VCaP (cell line): ENCODE results near the gene VPS4B.
"Not testable (repeated sequence)": the region's sequence is repeated elsewhere in the genome, so short reads cannot be mapped to it uniquely, and the experiment has no call there.

Experiments
- H3K27ac ChIP-seq: fragments of 450-650 bp; 2 replicates; pipeline ENCODE4 v1.5.1; 2017
- TF ChIP-seq, protein P1 (sequence below): fragments of 450-650 bp; conservative IDR thresholded peaks from 2 replicates; pipeline ENCODE4 v1.5.1; 2017; ENCODE audit warnings: mild to moderate bottlenecking, moderate library complexity

VPS4B gene

DNA sequence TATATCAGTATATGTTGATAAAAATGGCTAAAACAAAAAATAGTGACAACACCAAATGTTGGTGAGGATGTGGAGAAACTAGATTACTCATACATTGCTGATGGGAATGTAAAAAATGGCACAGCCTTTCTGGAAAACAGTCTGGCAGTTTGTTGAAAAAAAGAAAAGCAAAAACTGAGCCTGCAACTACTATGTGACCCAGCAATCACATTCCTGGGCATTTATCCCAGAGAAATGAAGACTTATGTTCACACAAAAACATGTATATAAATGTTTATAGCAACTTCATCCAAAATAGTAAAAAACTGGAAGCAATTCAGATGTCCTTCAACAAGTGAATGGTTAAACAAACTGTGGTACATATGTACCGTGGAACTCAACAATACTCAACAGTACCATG lies 47.7 kb downstream of the VPS4B start:
- H3K27ac ChIP-seq: no peak overlapping the region
- TF ChIP-seq, protein P1, sequence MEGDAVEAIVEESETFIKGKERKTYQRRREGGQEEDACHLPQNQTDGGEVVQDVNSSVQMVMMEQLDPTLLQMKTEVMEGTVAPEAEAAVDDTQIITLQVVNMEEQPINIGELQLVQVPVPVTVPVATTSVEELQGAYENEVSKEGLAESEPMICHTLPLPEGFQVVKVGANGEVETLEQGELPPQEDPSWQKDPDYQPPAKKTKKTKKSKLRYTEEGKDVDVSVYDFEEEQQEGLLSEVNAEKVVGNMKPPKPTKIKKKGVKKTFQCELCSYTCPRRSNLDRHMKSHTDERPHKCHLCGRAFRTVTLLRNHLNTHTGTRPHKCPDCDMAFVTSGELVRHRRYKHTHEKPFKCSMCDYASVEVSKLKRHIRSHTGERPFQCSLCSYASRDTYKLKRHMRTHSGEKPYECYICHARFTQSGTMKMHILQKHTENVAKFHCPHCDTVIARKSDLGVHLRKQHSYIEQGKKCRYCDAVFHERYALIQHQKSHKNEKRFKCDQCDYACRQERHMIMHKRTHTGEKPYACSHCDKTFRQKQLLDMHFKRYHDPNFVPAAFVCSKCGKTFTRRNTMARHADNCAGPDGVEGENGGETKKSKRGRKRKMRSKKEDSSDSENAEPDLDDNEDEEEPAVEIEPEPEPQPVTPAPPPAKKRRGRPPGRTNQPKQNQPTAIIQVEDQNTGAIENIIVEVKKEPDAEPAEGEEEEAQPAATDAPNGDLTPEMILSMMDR: no peak

DNA sequence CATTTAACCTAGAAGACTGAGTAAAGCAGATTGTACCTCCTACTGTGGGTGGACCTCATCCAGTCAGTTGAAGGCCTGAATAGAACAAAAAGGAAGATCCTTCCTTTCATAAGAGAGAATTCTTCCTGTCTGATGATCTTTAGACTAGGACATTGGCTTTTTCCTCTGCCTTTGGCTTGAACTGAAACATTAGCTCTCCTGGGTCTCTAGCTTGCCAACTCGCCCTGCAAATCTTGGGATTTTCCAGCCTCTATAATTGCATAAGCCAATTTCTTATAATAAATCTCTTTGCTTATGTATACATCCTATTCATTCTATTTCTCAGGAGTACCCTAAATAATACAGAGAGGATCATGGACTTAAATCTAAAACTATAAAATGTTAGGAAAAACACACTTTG lies 49.1 kb downstream of the VPS4B start:
- TF ChIP-seq, protein P1: no peak
- no peak overlapping the region for H3K27ac ChIP-seq

DNA sequence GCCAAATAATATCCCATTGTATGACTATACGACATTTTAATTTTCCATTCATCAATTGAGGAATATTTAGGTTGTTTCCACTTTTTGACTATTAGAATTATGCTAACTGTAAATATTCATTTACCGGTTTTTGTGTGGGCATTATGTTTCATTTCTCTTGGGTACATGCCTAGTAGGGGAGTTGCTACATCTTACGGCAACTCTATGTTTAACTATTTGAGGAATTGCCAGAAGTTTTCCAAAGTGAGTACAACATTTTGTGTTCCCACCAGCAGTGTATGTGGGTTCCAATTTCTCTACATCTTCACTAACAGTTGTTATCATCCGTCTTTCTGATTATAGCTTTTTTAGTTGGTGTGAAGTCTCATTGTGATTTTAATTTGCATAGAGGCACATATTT lies 53.7 kb downstream of the VPS4B start:
- TF ChIP-seq, protein P1: no peak
- H3K27ac ChIP-seq: 0 out of 2 replicates have a peak overlapping the region, but pooled peaks have one; percentile 89

DNA sequence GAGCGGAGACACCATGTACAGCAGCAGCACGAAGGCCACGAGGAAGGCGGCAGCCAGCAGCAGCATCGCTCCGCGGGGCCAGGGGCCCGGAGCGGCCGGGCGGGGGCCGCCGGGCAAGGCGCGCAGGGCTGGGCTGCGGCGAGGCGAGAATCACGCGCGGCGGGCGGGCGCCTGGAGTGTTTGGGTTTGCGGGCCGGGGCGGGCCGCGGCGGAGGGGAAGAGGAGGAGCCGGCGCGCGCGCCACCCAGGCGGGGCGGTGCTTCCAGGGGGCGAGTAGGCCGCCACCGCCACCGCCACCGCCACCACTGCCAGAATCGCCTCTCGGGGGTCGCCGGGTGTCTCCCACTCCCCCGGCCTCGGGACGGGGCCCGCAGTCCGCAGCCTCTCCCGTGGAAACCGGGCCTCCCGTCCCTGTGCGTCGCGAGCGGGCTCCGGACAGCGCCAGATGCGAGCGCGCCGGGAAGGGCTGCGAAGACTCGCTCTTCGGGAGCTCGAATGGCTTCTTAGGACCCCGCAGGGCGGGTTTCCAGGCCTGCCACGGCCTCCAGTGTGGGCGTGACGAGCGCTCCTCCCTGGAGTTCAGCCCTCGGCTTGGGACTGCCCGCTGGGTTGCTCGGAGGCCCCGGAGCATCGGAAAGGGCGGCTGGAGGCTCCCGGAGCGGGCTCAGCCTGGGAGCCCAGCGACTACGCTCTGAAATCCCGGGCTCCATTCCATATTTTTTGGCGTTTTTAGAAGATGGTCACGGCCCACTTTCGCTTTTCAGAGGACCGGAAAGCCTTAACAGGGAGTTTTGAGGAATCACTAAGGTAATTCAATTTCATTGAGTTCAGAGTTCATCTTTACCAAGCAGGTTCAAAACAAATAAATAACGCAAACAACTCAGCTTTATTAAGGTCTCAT lies 55.0 kb downstream of the VPS4B start, which contains the start of gene KDSR:
Gene KDSR (minus strand): TSS at position 154 of the 901 bp plus-strand sequence. CDS start 88 bp downstream, at position 66.
- TF ChIP-seq, protein P1: no peak
- H3K27ac ChIP-seq: peak within 1 kb of the TSS; percentile 89

DNA sequence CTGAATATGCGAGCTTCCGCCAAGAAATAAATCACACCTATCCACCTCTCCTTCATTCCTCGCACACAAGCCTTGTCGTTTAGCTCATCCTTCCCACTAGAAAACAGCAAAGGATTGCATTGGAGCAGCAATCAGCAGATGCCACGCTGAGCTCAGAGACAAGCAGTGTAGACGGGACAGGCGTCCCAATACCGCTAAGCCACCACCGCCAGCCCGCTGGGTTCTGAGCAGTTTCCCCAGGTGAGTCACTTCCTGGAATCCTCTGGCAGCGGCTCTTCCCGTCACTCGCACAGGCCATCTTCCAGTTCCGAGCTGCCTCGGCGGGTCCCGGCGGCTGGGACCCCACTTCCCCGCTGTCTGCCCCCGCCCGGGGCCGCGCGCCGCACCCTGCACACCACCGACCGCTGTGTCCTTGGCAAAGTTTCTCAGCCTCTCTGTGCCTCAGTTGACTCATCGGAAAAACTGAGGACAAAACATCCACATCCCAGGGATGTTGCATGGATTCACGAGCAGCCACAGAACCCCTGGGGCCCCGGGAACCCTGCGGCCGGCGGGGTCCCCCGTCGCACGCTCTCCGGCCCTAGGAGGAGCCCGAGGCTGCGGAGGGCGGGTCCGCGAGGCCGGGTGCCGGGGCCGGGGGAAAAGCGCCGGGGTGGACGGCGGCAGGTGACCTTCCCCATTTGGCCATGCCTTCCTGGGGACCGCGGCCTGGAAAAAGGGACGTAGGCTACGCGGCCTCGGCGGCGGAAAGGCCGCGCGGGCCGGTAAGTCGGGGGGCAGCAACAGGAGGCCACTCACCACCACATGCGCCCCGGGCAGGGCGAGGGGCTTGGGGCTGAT lies 55.8 kb downstream of the VPS4B start:
- H3K27ac ChIP-seq: peak overlapping the region; percentile 89

DNA sequence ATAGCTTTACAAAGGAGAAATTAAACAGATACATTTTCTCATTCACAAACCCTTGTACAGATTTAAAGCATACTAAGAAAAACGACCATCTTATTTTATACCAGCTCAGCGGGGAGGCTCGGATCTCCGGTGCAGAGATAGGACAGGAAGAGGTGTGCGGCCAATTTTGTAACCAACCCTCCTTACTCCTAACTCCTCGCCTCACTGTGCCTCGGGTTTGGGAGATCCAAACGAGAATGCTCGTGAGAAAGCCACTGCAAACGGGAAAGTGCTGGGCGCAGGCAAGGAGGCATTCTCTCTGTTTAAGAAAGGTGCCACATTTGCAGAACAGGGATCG lies 56.4 kb downstream of the VPS4B start:
- TF ChIP-seq, protein P1: no peak
- peak overlapping the region; percentile 89 for H3K27ac ChIP-seq

More for the DNA sequence above, 55.8 kb downstream of the VPS4B start:
- TF ChIP-seq, protein P1: no peak

DNA sequence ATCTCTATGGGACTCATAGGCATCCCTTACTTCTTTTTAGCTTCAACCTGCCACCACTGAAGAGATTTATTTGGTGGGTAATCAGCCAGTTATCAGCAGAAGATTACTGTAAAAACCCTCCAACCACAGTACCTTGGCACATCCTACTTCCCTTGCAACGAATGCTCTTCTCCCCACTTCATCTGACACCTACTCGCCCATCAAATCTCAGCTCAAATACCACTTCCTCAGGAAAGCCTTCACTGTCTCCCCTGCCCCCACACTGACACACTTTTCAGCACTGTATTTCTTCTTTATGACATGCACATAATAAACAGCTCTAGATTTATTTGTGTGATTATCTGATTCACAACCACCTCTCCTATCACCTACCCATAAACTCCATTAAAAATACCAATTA lies 58.3 kb downstream of the VPS4B start:
- TF ChIP-seq, protein P1: no peak

DNA sequence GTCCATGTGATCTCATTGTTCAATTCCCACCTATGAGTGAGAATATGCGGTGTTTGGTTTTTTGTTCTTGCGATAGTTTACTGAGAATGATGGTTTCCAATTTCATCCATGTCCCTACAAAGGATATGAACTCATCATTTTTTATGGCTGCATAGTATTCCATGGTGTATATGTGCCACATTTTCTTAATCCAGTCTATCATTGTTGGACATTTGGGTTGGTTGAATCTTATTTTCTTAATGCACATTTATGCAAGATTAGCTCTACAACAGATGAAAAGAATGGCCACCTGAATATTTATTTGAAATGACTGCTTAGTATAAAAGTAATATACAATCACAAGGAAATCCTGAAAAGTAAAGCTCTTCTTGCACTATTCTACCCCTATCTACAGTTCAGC lies 58.9 kb downstream of the VPS4B start:
- H3K27ac ChIP-seq: not testable (repeated sequence)

More for the DNA sequence above, 58.3 kb downstream of the VPS4B start:
- H3K27ac ChIP-seq: no peak overlapping the region
